Neural progenitor cell (in vitro differentiated cells): ENCODE results near the gene CATSPER3.

Experiments
- EZH2 ChIP-seq: fragments of 200-600 bp; sonication (generic); IDR thresholded peaks from 2 replicates; pipeline ENCODE4 v1.6.1; 2017; ENCODE audit warnings: antibody characterized with exemption, mild to moderate bottlenecking, moderate library complexity
- EZH2phosphoT487 ChIP-seq: fragments of 200-600 bp; sonication (generic); IDR thresholded peaks from 2 replicates; pipeline ENCODE4 v1.6.1; 2017; ENCODE audit warnings: antibody characterized with exemption
- TF ChIP-seq, protein P1 (sequence below): fragments of 200-600 bp; sonication (generic); IDR thresholded peaks from 2 replicates; pipeline ENCODE4 v1.5.1; 2017; ENCODE audit warnings: antibody characterized with exemption, mild to moderate bottlenecking

DNA sequence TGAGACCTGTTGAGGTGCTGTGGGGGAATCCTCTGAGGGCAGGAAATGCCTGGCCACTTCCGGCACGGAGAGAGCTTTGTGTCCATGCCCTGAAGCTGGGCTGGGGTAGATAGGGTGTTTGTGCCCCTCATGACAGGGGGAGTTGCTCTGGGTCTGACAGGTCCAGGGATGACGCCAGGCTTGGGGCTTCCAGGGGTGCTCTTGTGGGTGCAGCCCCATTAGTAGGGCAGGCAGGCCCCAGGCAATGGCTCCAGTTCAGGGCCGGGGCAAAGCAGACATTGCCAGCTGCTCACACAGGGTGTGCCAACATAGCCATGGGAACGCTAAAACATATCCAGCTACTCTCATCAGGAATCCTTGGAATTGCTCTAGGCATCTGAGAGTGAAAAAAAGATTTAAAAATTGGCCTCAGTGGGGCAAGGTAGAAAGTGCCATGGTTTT, 45.3 kb downstream of the CATSPER3 start:
- TF ChIP-seq EZH2phosphoT487 (no peak), EZH2 (no peak)
- TF ChIP-seq, protein P1, sequence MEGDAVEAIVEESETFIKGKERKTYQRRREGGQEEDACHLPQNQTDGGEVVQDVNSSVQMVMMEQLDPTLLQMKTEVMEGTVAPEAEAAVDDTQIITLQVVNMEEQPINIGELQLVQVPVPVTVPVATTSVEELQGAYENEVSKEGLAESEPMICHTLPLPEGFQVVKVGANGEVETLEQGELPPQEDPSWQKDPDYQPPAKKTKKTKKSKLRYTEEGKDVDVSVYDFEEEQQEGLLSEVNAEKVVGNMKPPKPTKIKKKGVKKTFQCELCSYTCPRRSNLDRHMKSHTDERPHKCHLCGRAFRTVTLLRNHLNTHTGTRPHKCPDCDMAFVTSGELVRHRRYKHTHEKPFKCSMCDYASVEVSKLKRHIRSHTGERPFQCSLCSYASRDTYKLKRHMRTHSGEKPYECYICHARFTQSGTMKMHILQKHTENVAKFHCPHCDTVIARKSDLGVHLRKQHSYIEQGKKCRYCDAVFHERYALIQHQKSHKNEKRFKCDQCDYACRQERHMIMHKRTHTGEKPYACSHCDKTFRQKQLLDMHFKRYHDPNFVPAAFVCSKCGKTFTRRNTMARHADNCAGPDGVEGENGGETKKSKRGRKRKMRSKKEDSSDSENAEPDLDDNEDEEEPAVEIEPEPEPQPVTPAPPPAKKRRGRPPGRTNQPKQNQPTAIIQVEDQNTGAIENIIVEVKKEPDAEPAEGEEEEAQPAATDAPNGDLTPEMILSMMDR = no peak
